Measurements from ENCODE around the gene KXD1.

Gene KXD1

GRCh38 chr19:18557411-18558201 lies at the start of gene KXD1:
KXD1 (plus strand) TSS chr19:18557870; CDS start chr19:18562057, 4,187 bp downstream.
- peak; percentile 99 for DNase-seq (ENCODE audit: low read depth)

GRCh38 chr19:18508585-18508984 lies 49.1 kb upstream of the KXD1 start:
- no peak for DNase-seq (ENCODE audit: low read depth)

GRCh38 chr19:18510216-18510615 lies 47.5 kb upstream of the KXD1 start:
- no peak for DNase-seq (ENCODE audit: low read depth)

GRCh38 chr19:18513868-18514267 lies 43.8 kb upstream of the KXD1 start:
- no peak for DNase-seq (ENCODE audit: low read depth)

GRCh38 chr19:18514800-18515682 lies 42.6 kb upstream of the KXD1 start:
- peak; percentile 93 for DNase-seq (ENCODE audit: low read depth)

GRCh38 chr19:18515959-18516358 lies 41.7 kb upstream of the KXD1 start:
- DNase-seq (ENCODE audit: low read depth), result no peak

- DNase-seq (ENCODE audit: low read depth), result no peak
These were observed 40.1 kb upstream of the KXD1 start for GRCh38 chr19:18517606-18518005.

GRCh38 chr19:18518639-18519038 lies 39.0 kb upstream of the KXD1 start:
- no peak for DNase-seq (ENCODE audit: low read depth)

GRCh38 chr19:18519962-18520847 lies 37.5 kb upstream of the KXD1 start:
- DNase-seq (ENCODE audit: low read depth), result peak; percentile 92

- peak; percentile 13 for DNase-seq (ENCODE audit: low read depth)
These were observed 36.6 kb upstream of the KXD1 start for GRCh38 chr19:18520848-18521691.

GRCh38 chr19:18521692-18522123 lies 36.0 kb upstream of the KXD1 start, which contains the start of gene ELL:
ELL (minus strand) TSS chr19:18522070; CDS start chr19:18522055, 15 bp downstream.
- no peak for DNase-seq (ENCODE audit: low read depth)

GRCh38 chr19:18522124-18522861 lies 35.4 kb upstream of the KXD1 start:
- DNase-seq (ENCODE audit: low read depth), result peak; percentile 100

GRCh38 chr19:18522862-18523440 lies 34.7 kb upstream of the KXD1 start:
- DNase-seq (ENCODE audit: low read depth), result peak; percentile 19

- DNase-seq (ENCODE audit: low read depth), result no peak
These were observed 33.8 kb upstream of the KXD1 start for GRCh38 chr19:18523841-18524240.

- DNase-seq (ENCODE audit: low read depth), result no peak
These were observed 31.4 kb upstream of the KXD1 start for GRCh38 chr19:18526316-18526715.

- no peak for DNase-seq (ENCODE audit: low read depth)
These were observed 27.9 kb upstream of the KXD1 start for GRCh38 chr19:18529782-18530181.

GRCh38 chr19:18531485-18531884 lies 26.2 kb upstream of the KXD1 start:
- DNase-seq (ENCODE audit: low read depth), result no peak

- DNase-seq (ENCODE audit: low read depth), result no peak
These were observed 25.3 kb upstream of the KXD1 start for GRCh38 chr19:18532168-18532890.

GRCh38 chr19:18533058-18533457 lies 24.6 kb upstream of the KXD1 start:
- DNase-seq (ENCODE audit: low read depth), result no peak

Data from amniotic epithelial cell (primary cell).